Lower leg skin (tissue), 3 donors: Measurements from ENCODE around the gene GNAT3.

Source experiments
- CTCF ChIP-seq, 3 donors: fragments of 450-650 bp; IDR thresholded peaks; one replicate each; pipeline ENCODE4 v1.5.1; 2016; ENCODE audit warnings: antibody characterized with exemption in 3 of 3, mild to moderate bottlenecking in 3 of 3, moderate library complexity in 2 of 3
- POLR2A ChIP-seq, 2 donors: fragments of 450-650 bp; IDR thresholded peaks; one replicate each; pipeline ENCODE4 v1.6.1; 2016 to 2017; ENCODE audit warnings: antibody characterized with exemption in 2 of 2, mild to moderate bottlenecking in 1 of 2, moderate library complexity in 1 of 2

- TF ChIP-seq CTCF (IDR thresholded peaks at IDR 0.05), result no peak
- no peak for TF ChIP-seq POLR2A (IDR thresholded peaks at IDR 0.05)
Observed at GRCh38 chr7:80540836-80541235, 29.0 kb upstream of the GNAT3 start.
